SK-N-SH (cell line): ENCODE data around the gene SPDYC. TPM values are rescaled to one million over a fixed set of nuclear protein-coding genes. Genes with fewer than 3 reads are reported as not detected.

ENCODE experiments used
- CTCF ChIA-PET: fragments of 300-600, 350-600 bp; formaldehyde crosslinking; extraction: SDS; loops from one replicate; lab custom pipeline; 2021; lab: Yijun Ruan, JAX
- POLR2A ChIA-PET: fragments of 350-600 bp; sonication (Branson Sonifier 250); formaldehyde crosslinking; extraction: SDS; loops from one replicate; lab custom pipeline; 2020; ENCODE audit warnings: antibody characterized with exemption, inconsistent platforms; lab: Yijun Ruan, JAX
- DNase-seq: peaks from one replicate; pipeline ENCODE4 v3.0.0; 2012
- H2AFZ ChIP-seq: fragments of 200-600 bp; sonication (generic); 2 replicates; pipeline ENCODE4 v1.8.1; 2016; ENCODE audit warnings: antibody characterized with exemption, mild to moderate bottlenecking, low read depth
- H3F3A ChIP-seq: fragments of 200-600 bp; sonication (generic); replicated peaks from 2 replicates; pipeline ENCODE3; 2016; ENCODE audit warnings: antibody characterized with exemption, mild to moderate bottlenecking; ENCODE audit not compliant: insufficient read depth
- H3K27ac ChIP-seq, 2 experiments: fragments of 200-500 bp in 1 of 2; fragments of 200-600 bp in 1 of 2; sonication (Bioruptor generic) in 1 of 2; sonication (generic), shearing (Covaris generic) in 1 of 2; 2 replicates each; pipeline versions ENCODE4 v1.5.1 to v1.6.1; 2014 to 2016; ENCODE audit warnings: low read depth in 2 of 2, inconsistent platforms in 1 of 2, low read length in 1 of 2, mild to moderate bottlenecking in 1 of 2, mixed read lengths in 1 of 2
- H3K27me3 ChIP-seq: fragments of 200-600 bp; sonication (generic), shearing (Covaris generic); 2 replicates; pipeline ENCODE4 v1.6.1; 2016; ENCODE audit warnings: mixed run types; ENCODE audit not compliant: insufficient read depth
- H3K36me3 ChIP-seq, 2 experiments: fragments of 200-500 bp in 1 of 2; fragments of 200-600 bp in 1 of 2; sonication (Bioruptor generic) in 1 of 2; sonication (generic) in 1 of 2; replicated peaks in 1 of 2; 2 replicates each; pipeline versions ENCODE3 to v1.5.1; 2014 to 2016; ENCODE audit warnings: low read length in 1 of 2, mild to moderate bottlenecking in 1 of 2; ENCODE audit not compliant: insufficient read depth in 2 of 2, control insufficient read depth in 1 of 2
- H3K4me1 ChIP-seq, 2 experiments: fragments of 200-500 bp in 1 of 2; fragments of 200-600 bp in 1 of 2; sonication (Bioruptor generic) in 1 of 2; sonication (generic), shearing (Covaris generic) in 1 of 2; 2 replicates each; pipeline versions ENCODE4 v1.5.1 to v1.6.1; 2014 to 2016; ENCODE audit warnings: low read depth in 1 of 2, low read length in 1 of 2, mixed run types in 1 of 2; ENCODE audit not compliant: insufficient read depth in 2 of 2, control insufficient read depth in 1 of 2
- H3K4me2 ChIP-seq: fragments of 200-600 bp; sonication (generic), shearing (Covaris generic); 2 replicates; pipeline ENCODE4 v1.6.1; 2017; ENCODE audit warnings: mixed run types
- H3K4me3 ChIP-seq, 2 experiments: fragments of 200-500 bp in 1 of 2; fragments of 200-600 bp in 1 of 2; sonication (Bioruptor generic) in 1 of 2; sonication (generic), shearing (Covaris generic) in 1 of 2; 2 replicates each; pipeline versions ENCODE4 v1.5.1 to v1.8.1; 2014 to 2016; ENCODE audit warnings: low read depth in 2 of 2, inconsistent platforms in 1 of 2, low read length in 1 of 2, mild to moderate bottlenecking in 1 of 2, mixed read lengths in 1 of 2, moderate library complexity in 1 of 2
- H3K79me2 ChIP-seq: fragments of 200-600 bp; sonication (generic); 2 replicates; pipeline ENCODE4 v1.8.1; 2017; ENCODE audit warnings: mild to moderate bottlenecking; ENCODE audit not compliant: insufficient read depth
- H3K9ac ChIP-seq: fragments of 200-600 bp; sonication (generic); 2 replicates; pipeline ENCODE4 v1.6.1; 2017; ENCODE audit warnings: mixed run types
- H3K9me2 ChIP-seq: fragments of 200-600 bp; sonication (generic); 2 replicates; pipeline ENCODE4 v1.6.1; 2017; ENCODE audit warnings: mixed run types
- H3K9me3 ChIP-seq: fragments of 200-600 bp; sonication (generic); 2 replicates; pipeline ENCODE4 v1.6.1; 2017; ENCODE audit warnings: mixed run types, mild to moderate bottlenecking, moderate library complexity
- H4K20me1 ChIP-seq: fragments of 200-600 bp; sonication (generic); 2 replicates; pipeline ENCODE4 v1.6.1; 2017; ENCODE audit warnings: mild to moderate bottlenecking, mixed run types; ENCODE audit not compliant: insufficient read depth
- EP300 ChIP-seq, 2 experiments: IDR thresholded peaks; 2 replicates each; pipeline versions ENCODE4 v1.4.0 to v1.6.1; 2012; ENCODE audit warnings: borderline replicate concordance in 1 of 2, low read depth in 1 of 2, low read length in 1 of 2
- EZH2phosphoT487 ChIP-seq: fragments of 200-600 bp; sonication (generic); IDR thresholded peaks from 2 replicates; pipeline ENCODE4 v1.6.1; 2017; ENCODE audit warnings: low read depth, mixed run types, mild to moderate bottlenecking, antibody characterized with exemption, moderate library complexity, borderline replicate concordance
- FOXJ3 ChIP-seq: sonication (generic); formaldehyde crosslinking; IDR thresholded peaks from 2 replicates; pipeline ENCODE4 v1.5.1; 2020; ENCODE audit warnings: mild to moderate bottlenecking, missing genetic modification reagents
- FOXM1 ChIP-seq: IDR thresholded peaks from 2 replicates; pipeline ENCODE4 v1.4.0; 2012; ENCODE audit warnings: low read depth, mild to moderate bottlenecking
- GABPA ChIP-seq: IDR thresholded peaks from 2 replicates; pipeline ENCODE4 v1.4.0; 2012; ENCODE audit warnings: low read depth, mild to moderate bottlenecking
- GATA2 ChIP-seq: sonication (generic); formaldehyde crosslinking; IDR thresholded peaks from 2 replicates; pipeline ENCODE4 v1.5.0; 2020; ENCODE audit warnings: mild to moderate bottlenecking, missing genetic modification reagents
- JUND ChIP-seq: IDR thresholded peaks from 2 replicates; pipeline ENCODE4 v1.4.0; 2012
- MEF2A ChIP-seq: IDR thresholded peaks from 2 replicates; pipeline ENCODE4 v1.4.0; 2012; ENCODE audit warnings: low read depth, borderline replicate concordance
- MXI1 ChIP-seq: IDR thresholded peaks from 2 replicates; pipeline ENCODE4 v1.6.1; 2012; ENCODE audit warnings: mild to moderate bottlenecking, low read depth, low read length, improper control_type of control experiment
- POLR2AphosphoS5 ChIP-seq: IDR thresholded peaks from 2 replicates; pipeline ENCODE4 v1.6.1; 2012; ENCODE audit warnings: low read depth, low read length
- SIN3A ChIP-seq: IDR thresholded peaks from 2 replicates; pipeline ENCODE4 v1.6.1; 2012; ENCODE audit warnings: low read depth, mild to moderate bottlenecking, low read length, moderate library complexity, borderline replicate concordance
- TCF12 ChIP-seq: IDR thresholded peaks from 2 replicates; pipeline ENCODE4 v1.4.0; 2012
- WGBS: methylation state at CpG from one replicate; pipeline ENCODE4 v1.1.6; 2017; ENCODE audit warnings: low lambda C conversion rate; 5-methylcytosine and 5-hydroxymethylcytosine counted together
- polyA plus RNA-seq, 3 experiments: library from polyadenylated mRNA; depleted of rRNA; stranded (reverse); fragments of >200 nt; gene quantifications; 2 replicates each; pipeline ENCODE4 v1.2.3, GENCODE V29; 2012
- TF ChIP-seq, protein P1 (sequence below): IDR thresholded peaks from 2 replicates; pipeline ENCODE4 v1.4.0; 2012; ENCODE audit warnings: low read depth, borderline replicate concordance
- TF ChIP-seq, protein P2 (sequence below): IDR thresholded peaks from 2 replicates; pipeline ENCODE4 v1.4.0; 2012; ENCODE audit warnings: low read depth

Gene SPDYC
- polyA plus RNA-seq, 1 of the 3 experiments (the other 2 are of a cell fraction) = not detected

DNA sequence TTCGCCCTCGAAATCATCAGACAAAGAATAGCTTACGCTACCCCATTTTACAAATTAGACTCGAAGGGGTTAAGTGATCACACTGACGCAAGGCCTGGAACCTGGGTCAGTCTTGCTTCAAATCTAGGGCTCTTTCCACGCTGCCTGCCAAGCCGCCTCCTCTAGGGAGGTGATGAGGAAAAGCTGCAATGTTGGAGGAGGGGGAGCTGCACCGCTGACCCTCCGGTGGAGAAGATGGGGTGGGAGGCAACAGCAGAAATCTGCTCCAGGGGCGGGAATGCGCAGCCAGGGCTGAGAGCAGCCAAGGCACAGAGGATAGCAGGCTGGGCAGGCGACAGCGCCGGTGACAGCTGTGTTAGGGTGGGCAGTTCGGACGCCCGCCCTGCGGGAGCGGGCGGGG, 36.3 kb upstream of the SPDYC start (continued):
- TF ChIP-seq, protein P1, sequence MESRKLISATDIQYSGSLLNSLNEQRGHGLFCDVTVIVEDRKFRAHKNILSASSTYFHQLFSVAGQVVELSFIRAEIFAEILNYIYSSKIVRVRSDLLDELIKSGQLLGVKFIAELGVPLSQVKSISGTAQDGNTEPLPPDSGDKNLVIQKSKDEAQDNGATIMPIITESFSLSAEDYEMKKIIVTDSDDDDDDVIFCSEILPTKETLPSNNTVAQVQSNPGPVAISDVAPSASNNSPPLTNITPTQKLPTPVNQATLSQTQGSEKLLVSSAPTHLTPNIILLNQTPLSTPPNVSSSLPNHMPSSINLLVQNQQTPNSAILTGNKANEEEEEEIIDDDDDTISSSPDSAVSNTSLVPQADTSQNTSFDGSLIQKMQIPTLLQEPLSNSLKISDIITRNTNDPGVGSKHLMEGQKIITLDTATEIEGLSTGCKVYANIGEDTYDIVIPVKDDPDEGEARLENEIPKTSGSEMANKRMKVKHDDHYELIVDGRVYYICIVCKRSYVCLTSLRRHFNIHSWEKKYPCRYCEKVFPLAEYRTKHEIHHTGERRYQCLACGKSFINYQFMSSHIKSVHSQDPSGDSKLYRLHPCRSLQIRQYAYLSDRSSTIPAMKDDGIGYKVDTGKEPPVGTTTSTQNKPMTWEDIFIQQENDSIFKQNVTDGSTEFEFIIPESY = no peak

DNA sequence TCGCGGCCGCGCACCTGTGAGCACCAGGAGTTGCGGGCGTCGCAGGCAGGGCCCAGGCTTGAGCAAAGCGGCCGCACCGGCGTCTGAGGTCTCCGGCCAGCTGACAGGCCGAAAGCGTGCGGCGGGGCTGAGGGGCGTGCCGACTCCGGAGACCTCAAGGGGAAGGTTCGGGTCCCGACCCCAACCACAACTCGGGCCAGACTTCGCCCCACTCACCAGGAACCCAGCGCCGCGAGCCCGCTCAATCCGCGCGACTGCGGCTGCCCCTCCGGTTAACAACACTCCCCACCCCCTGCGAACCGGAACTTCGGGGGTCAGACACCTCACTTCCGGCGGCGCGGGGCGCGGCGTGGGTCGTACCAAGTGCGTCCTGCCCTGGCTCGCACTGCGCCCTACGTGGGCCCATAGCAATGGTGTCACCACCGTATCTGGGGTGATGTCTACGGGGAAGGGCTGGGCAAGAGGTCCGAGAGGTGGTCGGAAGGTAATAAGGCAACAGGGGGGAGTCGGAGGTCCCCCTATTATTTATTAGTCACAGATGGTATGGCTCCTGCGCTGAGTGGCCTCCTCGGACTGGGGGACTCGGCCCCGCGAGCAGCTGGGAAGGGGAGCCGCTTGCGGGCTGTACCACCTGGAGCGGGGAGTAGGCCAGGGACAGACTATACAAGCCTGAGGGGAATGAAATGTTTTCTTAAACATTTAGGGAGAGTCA, 35.6 kb upstream of the SPDYC start, which contains the start of gene SYVN1:
Gene SYVN1 (minus strand): TSS at position 280 of the 712 bp plus-strand sequence. CDS start 918 bp downstream, outside the sequence.
- H3K27me3 ChIP-seq = no peaks in the 10 kb centered on the region
- H3K79me2 ChIP-seq = peaks cover 28% of the 10 kb centered on the region; the same call in 1 of the 2 replicates
- H3K9me3 ChIP-seq = no peaks in the 10 kb centered on the region
- H3K4me1 ChIP-seq = peaks cover 0 to 28% of the 10 kb centered on the region in 2 experiments; a peak in 2 of 4 replicates
- no peaks in the 10 kb centered on the region for H3F3A ChIP-seq
- H3K9me2 ChIP-seq = no peaks in the 10 kb centered on the region
- H2AFZ ChIP-seq = peak within 1 kb of the TSS; percentile 53
- peak within 1 kb of the TSS; percentile 95 for H3K9ac ChIP-seq
- peak; percentile 97 for DNase-seq
- peak within 1 kb of the TSS; percentile 92 for H3K4me2 ChIP-seq
- ChIA-PET POLR2A (interaction anchor here (0.6 to 2.9 kb wide), 15 partner anchors 8 to 607 kb away, joined by 3 to 25 read pairs (median 4); partner anchors contain the start of genes CAPN1, FAU, MALAT1 and MRPL49), CTCF (interaction anchor here (0.6 to 4.2 kb wide), 12 partner anchors 13 to 486 kb away, joined by 3 to 27 read pairs (median 5); partner anchors contain the start of genes CAPN1, FAU, MRPL49 and POLA2)
- peak; percentile 77 for TF ChIP-seq SIN3A
- TF ChIP-seq MEF2A = no peak
- TF ChIP-seq POLR2AphosphoS5 = peak; percentile 81
- TF ChIP-seq MXI1 = peak; percentile 91
- TF ChIP-seq GATA2 (CRISPR knock-in tag) = no peak
- TF ChIP-seq FOXJ3 (CRISPR knock-in tag) = 0 out of 2 replicates have a peak, but pooled peaks have one; percentile 30
- TF ChIP-seq, protein P2, sequence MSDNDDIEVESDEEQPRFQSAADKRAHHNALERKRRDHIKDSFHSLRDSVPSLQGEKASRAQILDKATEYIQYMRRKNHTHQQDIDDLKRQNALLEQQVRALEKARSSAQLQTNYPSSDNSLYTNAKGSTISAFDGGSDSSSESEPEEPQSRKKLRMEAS = peak; percentile 43; the same call in 1 of the 2 replicates
- 0 out of 2 replicates have a peak, but pooled peaks have one; percentile 23 for TF ChIP-seq TCF12
- peak; percentile 94 for TF ChIP-seq GABPA
- TF ChIP-seq JUND = peak; percentile 27; the same call in 1 of the 2 replicates
- TF ChIP-seq EZH2phosphoT487 = no peak
- no peak for TF ChIP-seq FOXM1
- 0 out of 4 replicates have a peak, but pooled peaks of 1 of the 2 experiments have one; percentile 5 for TF ChIP-seq EP300 (IDR thresholded peaks at IDR 0.05; ENCODE audit: borderline replicate concordance in 1 of 2, low read depth in 1 of 2, low read length in 1 of 2)
- H3K27ac ChIP-seq = peak within 1 kb of the TSS; percentile 95 to 99
- H4K20me1 ChIP-seq = no peaks in the 10 kb centered on the region; the same call in 1 of the 2 replicates
- peaks cover 16 to 30% of the 10 kb centered on the region in 2 experiments for H3K36me3 ChIP-seq
- peak within 1 kb of the TSS; percentile 88 to 96 for H3K4me3 ChIP-seq
- WGBS = 1% methylated on average over 18 of the region's 60 CpGs
